Gastrocnemius medialis (tissue), 4 donors: ENCODE results near the gene LPAR2. TPM values are rescaled to one million over a fixed set of nuclear protein-coding genes. Genes with fewer than 3 reads are reported as not detected.
A peak's percentile ranks its signal among the peaks of the same experiment; 100 is the strongest.

ENCODE experiments used
- ATAC-seq, 2 donors: fragments of 150-250 bp; one replicate each; pipeline ENCODE4 v1.9.1; 2016
- DNase-seq, 2 donors: peaks; one replicate each; pipeline ENCODE4 v3.0.0-alpha.2; 2019
- H3K27ac ChIP-seq, 4 donors: fragments of 200-600 bp; sonication (generic); 1 replicate in 1 of 4; 2 replicates in 3 of 4; pipeline ENCODE4 v1.5.1; 2016 to 2018; ENCODE audit warnings: mild to moderate bottlenecking in 2 of 4, moderate library complexity in 1 of 4
- H3K27me3 ChIP-seq, 3 donors: fragments of 200-600 bp; sonication (generic) in 2 of 3; 1 replicate in 1 of 3; 2 replicates in 2 of 3; pipeline versions ENCODE4 v1.5.1 to v1.6.0; 2016 to 2019; ENCODE audit warnings: mild to moderate bottlenecking in 1 of 3, moderate library complexity in 1 of 3
- H3K36me3 ChIP-seq, 2 donors: fragments of 200-600 bp; sonication (generic) in 1 of 2; one replicate each; pipeline ENCODE4 v1.5.1; 2017 to 2018
- H3K4me1 ChIP-seq, 2 donors: fragments of 200-600 bp; sonication (generic) in 1 of 2; one replicate each; pipeline ENCODE4 v1.5.1; 2016 to 2017; ENCODE audit warnings: mild to moderate bottlenecking in 2 of 2
- H3K4me3 ChIP-seq, 4 donors: fragments of 200-600 bp; sonication (generic) in 3 of 4; 1 replicate in 1 of 4; 2 replicates in 3 of 4; pipeline ENCODE4 v1.5.1; 2016 to 2019; ENCODE audit warnings: mild to moderate bottlenecking in 2 of 4
- H3K9me3 ChIP-seq, 3 donors: fragments of 200-600 bp; sonication (generic) in 2 of 3; 1 replicate in 1 of 3; 2 replicates in 2 of 3; pipeline ENCODE4 v1.5.1; 2016 to 2019
- POLR2A ChIP-seq, 2 donors: fragments of 450-650 bp; IDR thresholded peaks; one replicate each; pipeline ENCODE4 v1.6.1; 2017; ENCODE audit warnings: antibody characterized with exemption in 2 of 2, mild to moderate bottlenecking in 2 of 2, moderate library complexity in 2 of 2
- in situ Hi-C, 4 donors: fragments of 200-750 bp; cut with MboI; loops; one replicate each; pipeline versions ENCODE4 v1.15.0 to v1.8.0; 2017; ENCODE audit warnings: low sequenced_read_pairs in 4 of 4
- intact Hi-C: fragments of 100-400 bp; cut with DNase I; formaldehyde crosslinking; loops from one replicate; pipeline ENCODE4 v1.15.1; 2023; ENCODE audit warnings: low total_unique reads
- total RNA-seq, 4 donors: library from RNA; depleted of rRNA; stranded (reverse); fragments of >200 nt; gene quantifications; one replicate each; pipeline versions ENCODE4 v1.1.0 to v1.2.3, GENCODE V29; 2016
- TF ChIP-seq, protein P1 (sequence below), 5 experiments: fragments of 450-650 bp in 3 of 5; fragments of 200-600 bp in 2 of 5; sonication (generic) in 2 of 5; IDR thresholded peaks in 4 of 5; conservative IDR thresholded peaks in 1 of 5; 1 replicate in 4 of 5; 2 replicates in 1 of 5; pipeline ENCODE4 v1.5.1; 2016 to 2019; ENCODE audit warnings: antibody characterized with exemption in 5 of 5, mild to moderate bottlenecking in 3 of 5, moderate library complexity in 3 of 5

Gene LPAR2
- total RNA-seq, 4 donors from 2014 or later, result 0.15 to 1.3 (median 0.27) TPM; not detected in 1

DNA sequence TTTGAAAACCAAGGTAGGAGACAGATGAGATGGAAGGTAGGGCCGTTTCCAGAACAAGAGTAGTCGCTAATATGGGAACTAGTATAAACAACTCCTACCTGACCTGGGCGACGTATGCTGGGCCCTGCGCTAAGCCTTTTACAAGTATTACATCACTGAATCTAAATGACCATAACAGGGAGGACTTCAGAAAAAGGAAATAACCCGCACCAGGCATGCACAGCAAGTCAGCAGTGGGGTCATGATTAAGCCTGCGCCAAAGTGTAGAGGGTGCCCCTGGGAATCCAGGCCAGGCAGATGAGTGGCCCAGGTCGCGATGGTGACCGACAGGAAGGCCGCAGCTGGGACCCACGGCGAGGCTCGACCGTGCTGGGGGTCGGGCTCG is 34.8 kb upstream of the LPAR2 start:
- intact Hi-C loops (loop anchor here (2.0 to 5.0 kb wide), 4 partner anchors 114 to 341 kb away; partner anchors contain the start of genes GATAD2A, MAU2, SUGP1 and ZNF506), in situ Hi-C loops (loop anchor here in 1 of 4 donors (25.0 kb wide), 1 partner anchor 276 kb away; no protein-coding TSS in a partner anchor)
- Histone ChIP-seq H3K4me3 (peak overlapping the region; percentile 77 to 96 (median 94)), H3K27ac (peak overlapping the region; percentile 93 to 99 (median 96)), H3K36me3 (peaks cover 0 to 16% of the 10 kb centered on the region in 2 donors), H3K27me3 (no peaks in the 10 kb centered on the region), H3K4me1 (peaks cover 10 to 21% of the 10 kb centered on the region in 2 donors), H3K9me3 (no peaks in the 10 kb centered on the region)
- no peak for ATAC-seq
- no peak for DNase-seq
- TF ChIP-seq, protein P1, sequence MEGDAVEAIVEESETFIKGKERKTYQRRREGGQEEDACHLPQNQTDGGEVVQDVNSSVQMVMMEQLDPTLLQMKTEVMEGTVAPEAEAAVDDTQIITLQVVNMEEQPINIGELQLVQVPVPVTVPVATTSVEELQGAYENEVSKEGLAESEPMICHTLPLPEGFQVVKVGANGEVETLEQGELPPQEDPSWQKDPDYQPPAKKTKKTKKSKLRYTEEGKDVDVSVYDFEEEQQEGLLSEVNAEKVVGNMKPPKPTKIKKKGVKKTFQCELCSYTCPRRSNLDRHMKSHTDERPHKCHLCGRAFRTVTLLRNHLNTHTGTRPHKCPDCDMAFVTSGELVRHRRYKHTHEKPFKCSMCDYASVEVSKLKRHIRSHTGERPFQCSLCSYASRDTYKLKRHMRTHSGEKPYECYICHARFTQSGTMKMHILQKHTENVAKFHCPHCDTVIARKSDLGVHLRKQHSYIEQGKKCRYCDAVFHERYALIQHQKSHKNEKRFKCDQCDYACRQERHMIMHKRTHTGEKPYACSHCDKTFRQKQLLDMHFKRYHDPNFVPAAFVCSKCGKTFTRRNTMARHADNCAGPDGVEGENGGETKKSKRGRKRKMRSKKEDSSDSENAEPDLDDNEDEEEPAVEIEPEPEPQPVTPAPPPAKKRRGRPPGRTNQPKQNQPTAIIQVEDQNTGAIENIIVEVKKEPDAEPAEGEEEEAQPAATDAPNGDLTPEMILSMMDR (IDR thresholded peaks at IDR 0.05 in 4 of 5, conservative IDR thresholded peaks at IDR 0.05 in 1 of 5), result no peak
- no peak for TF ChIP-seq POLR2A (IDR thresholded peaks at IDR 0.05)

DNA sequence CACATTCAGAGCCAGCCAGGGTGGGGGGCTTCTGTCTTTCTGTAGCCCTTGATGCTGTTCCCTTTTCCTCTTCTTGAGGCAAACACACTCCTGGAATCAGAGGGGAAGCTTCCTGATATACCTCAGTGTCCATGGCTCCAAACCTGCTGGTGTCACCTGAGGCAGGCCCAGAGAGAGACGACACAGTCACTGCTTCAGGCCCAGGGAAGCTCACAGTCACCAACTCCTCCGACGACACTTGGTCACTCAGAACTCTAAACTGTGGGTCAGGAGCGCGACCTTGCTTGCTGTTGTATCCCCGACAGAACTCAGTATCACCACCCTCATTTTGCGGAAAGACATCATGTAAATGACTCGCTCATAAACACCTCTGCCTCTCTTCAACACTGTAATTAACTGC is 34.3 kb upstream of the LPAR2 start:
- Histone ChIP-seq H3K27me3 (no peaks in the 10 kb centered on the region), H3K9me3 (no peaks in the 10 kb centered on the region), H3K36me3 (peaks cover 0 to 21% of the 10 kb centered on the region in 2 donors), H3K27ac (peak overlapping the region in 2 of 4 donors; percentile 94 to 99), H3K4me3 (peak overlapping the region; percentile 77 to 96 (median 94)), H3K4me1 (peaks cover 10 to 21% of the 10 kb centered on the region in 2 donors)
- in situ Hi-C loops (loop anchor here in 1 of 4 donors (25.0 kb wide), 1 partner anchor 275 kb away; no protein-coding TSS in a partner anchor), intact Hi-C loops (loop anchor here (2.0 to 5.0 kb wide), 4 partner anchors 114 to 340 kb away; partner anchors contain the start of genes GATAD2A, MAU2, SUGP1 and ZNF506)
- no peak for ATAC-seq
- TF ChIP-seq, protein P1 (IDR thresholded peaks at IDR 0.05 in 4 of 5, conservative IDR thresholded peaks at IDR 0.05 in 1 of 5), result no peak
- TF ChIP-seq POLR2A (IDR thresholded peaks at IDR 0.05), result no peak
- no peak for DNase-seq

DNA sequence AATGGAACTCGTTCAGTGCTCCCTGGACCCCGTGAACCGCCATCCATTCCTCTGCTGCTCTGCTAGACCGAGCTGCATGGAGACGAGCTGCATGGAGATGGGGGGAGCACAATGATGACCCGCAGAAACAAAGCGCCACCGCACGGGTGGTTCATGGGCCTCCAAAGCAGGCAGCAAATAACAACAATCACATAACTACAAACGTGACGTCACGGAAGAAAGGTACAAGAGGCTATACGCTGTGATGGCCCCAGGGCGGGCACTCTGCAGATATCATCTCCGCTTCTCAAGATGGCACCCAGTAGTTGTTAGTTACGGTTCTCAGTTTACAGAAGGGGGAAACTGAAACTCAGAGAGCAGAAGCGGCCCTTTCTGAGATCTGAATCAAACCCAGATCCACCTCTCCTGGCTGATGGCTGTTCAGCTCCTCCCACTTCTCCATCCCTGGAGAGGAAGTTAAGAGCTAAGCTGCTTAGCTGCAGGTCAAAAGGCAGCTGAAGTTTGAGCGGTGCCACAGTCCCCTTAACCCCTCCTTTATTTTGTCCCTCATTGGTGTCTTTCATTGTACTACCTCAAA is 33.7 kb upstream of the LPAR2 start:
- TF ChIP-seq POLR2A (IDR thresholded peaks at IDR 0.05), result no peak
- H3K36me3 ChIP-seq, result peaks cover 0 to 27% of the 10 kb centered on the region in 2 donors
- intact Hi-C loops, result loop anchor here (2.0 to 5.0 kb wide), 4 partner anchors 115 to 339 kb away; partner anchors contain the start of genes GATAD2A, MAU2, SUGP1 and ZNF506
- H3K27me3 ChIP-seq, result no peaks in the 10 kb centered on the region
- H3K4me3 ChIP-seq, result peak overlapping the region in 2 of 4 donors; percentile 94 to 96
- in situ Hi-C loops, result loop anchor here in 1 of 4 donors (25.0 kb wide), 1 partner anchor 274 kb away; no protein-coding TSS in a partner anchor
- DNase-seq (no peak), ATAC-seq (no peak)
- H3K4me1 ChIP-seq, result peaks cover 10 to 21% of the 10 kb centered on the region in 2 donors
- H3K27ac ChIP-seq, result no peak overlapping the region
- H3K9me3 ChIP-seq, result no peaks in the 10 kb centered on the region

DNA sequence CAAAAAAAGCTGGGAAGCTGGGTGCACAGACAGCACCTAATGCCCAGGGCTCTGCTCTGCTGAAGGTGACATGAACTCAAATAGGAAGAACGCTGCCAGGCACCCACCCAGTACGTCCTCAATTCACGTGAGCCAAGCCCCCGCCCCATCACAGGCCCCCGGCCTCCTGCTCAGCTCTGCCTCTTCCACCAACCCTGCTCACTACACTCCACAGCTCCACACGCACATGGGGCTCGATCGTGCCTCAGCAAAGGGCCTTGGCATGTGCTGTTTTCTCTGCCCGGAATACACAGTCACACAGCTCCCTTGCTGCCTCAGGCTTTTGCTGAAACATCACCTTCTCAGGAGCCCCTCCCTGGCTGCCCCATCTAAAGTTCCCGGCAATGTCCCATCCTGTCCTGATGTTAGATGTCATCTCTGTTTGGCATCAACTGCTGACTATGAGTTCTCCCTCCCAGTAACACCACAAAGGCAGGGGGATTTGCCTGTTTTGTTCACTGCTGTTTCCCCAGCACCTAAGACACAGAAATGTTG is 33.2 kb upstream of the LPAR2 start:
- H3K27ac ChIP-seq, result no peak overlapping the region
- ATAC-seq (no peak), DNase-seq (no peak)
- no peak overlapping the region for H3K4me3 ChIP-seq
- H3K36me3 ChIP-seq, result peaks cover 0 to 33% of the 10 kb centered on the region in 2 donors
- H3K9me3 ChIP-seq, result no peaks in the 10 kb centered on the region
- TF ChIP-seq, protein P1 (IDR thresholded peaks at IDR 0.05 in 4 of 5, conservative IDR thresholded peaks at IDR 0.05 in 1 of 5), result no peak
- no peak for TF ChIP-seq POLR2A (IDR thresholded peaks at IDR 0.05)
- intact Hi-C loops (loop anchor here (5.0 kb wide), 3 partner anchors 161 to 339 kb away; partner anchors contain the start of genes GATAD2A, MAU2, SUGP1 and ZNF506), in situ Hi-C loops (loop anchor here in 1 of 4 donors (25.0 kb wide), 1 partner anchor 274 kb away; no protein-coding TSS in a partner anchor)
- no peaks in the 10 kb centered on the region for H3K27me3 ChIP-seq
- H3K4me1 ChIP-seq, result peaks cover 10 to 21% of the 10 kb centered on the region in 2 donors
